Upper lobe of left lung (tissue), 6 donors: ENCODE measurements around the gene FGF12. TPM values are rescaled to one million over a fixed set of nuclear protein-coding genes. Genes with fewer than 3 reads are reported as not detected.
A peak's percentile ranks its signal among the peaks of the same experiment; 100 is the strongest.

Experiments used
- ATAC-seq, 2 donors: fragments of 200-7000 bp; cut with Tn5 transposase; one replicate each; pipeline ENCODE4 v1.9.1; 2022; ENCODE audit warnings: mild to moderate bottlenecking in 2 of 2, moderate library complexity in 2 of 2; ENCODE audit not compliant: low FRiP score in 2 of 2
- DNase-seq, 2 donors: peaks; one replicate each; pipeline ENCODE4 v3.0.0-alpha.2; 2019 to 2020
- H3K27ac ChIP-seq, 4 donors: fragments of 200-600 bp; sonication (generic); one replicate each; pipeline ENCODE4 v1.5.1; 2016 to 2019
- H3K27me3 ChIP-seq, 4 donors: fragments of 200-600 bp; sonication (generic); one replicate each; pipeline ENCODE4 v1.5.1; 2017 to 2019
- H3K36me3 ChIP-seq, 4 donors: fragments of 200-600 bp; sonication (generic); one replicate each; pipeline ENCODE4 v1.5.1; 2016 to 2019
- H3K4me1 ChIP-seq, 4 donors: fragments of 200-600 bp; sonication (generic); one replicate each; pipeline ENCODE4 v1.5.1; 2018 to 2019
- H3K4me3 ChIP-seq, 4 donors: fragments of 200-600 bp; sonication (generic); one replicate each; pipeline ENCODE4 v1.5.1; 2017 to 2019; ENCODE audit warnings: mild to moderate bottlenecking in 2 of 4, moderate library complexity in 1 of 4
- H3K9me3 ChIP-seq, 4 donors: fragments of 200-600 bp; sonication (generic); one replicate each; pipeline ENCODE4 v1.5.1; 2018 to 2019
- EP300 ChIP-seq, 4 donors: sonication (generic); formaldehyde crosslinking; IDR thresholded peaks; one replicate each; pipeline ENCODE4 v1.5.1; 2017; ENCODE audit warnings: antibody characterized with exemption in 4 of 4, control low read depth in 2 of 4
- POLR2A ChIP-seq, 4 donors: fragments of 450-650 bp; IDR thresholded peaks; one replicate each; pipeline ENCODE4 v1.5.1; 2016 to 2017; ENCODE audit warnings: antibody characterized with exemption in 4 of 4, mild to moderate bottlenecking in 2 of 4
- POLR2AphosphoS5 ChIP-seq, 2 donors: sonication (generic); formaldehyde crosslinking; IDR thresholded peaks; one replicate each; pipeline ENCODE4 v1.5.1; 2017; ENCODE audit warnings: antibody characterized with exemption in 2 of 2
- WGBS, 2 donors: methylation state at CpG; one replicate each; pipeline ENCODE4 v1.1.5; 2017 to 2018; 5-methylcytosine and 5-hydroxymethylcytosine counted together
- total RNA-seq, 6 donors: library from RNA; depleted of rRNA in 4 of 6; stranded (reverse); fragments of >200 nt in 4 of 6; gene quantifications; one replicate each; pipeline versions ENCODE4 v1.1.0 to v1.2.1, GENCODE V29; 2016 to 2021
- TF ChIP-seq, protein P1 (sequence below), 6 experiments: fragments of 450-650 bp in 4 of 6; fragments of 200-600 bp in 2 of 6; sonication (generic) in 2 of 6; IDR thresholded peaks; one replicate each; pipeline ENCODE4 v1.5.1; 2016 to 2019; ENCODE audit warnings: antibody characterized with exemption in 6 of 6
- donor health status: DM: no; HTN: no; CAD: no; lungs with moderate emphysema.
- donor health status: DM: no; HTN: yes; CAD: no; lungs with severe emphysema.

Gene FGF12
- total RNA-seq, 6 donors from 2014 or later, result 0.83 to 5.3 (median 2.2) TPM

DNA sequence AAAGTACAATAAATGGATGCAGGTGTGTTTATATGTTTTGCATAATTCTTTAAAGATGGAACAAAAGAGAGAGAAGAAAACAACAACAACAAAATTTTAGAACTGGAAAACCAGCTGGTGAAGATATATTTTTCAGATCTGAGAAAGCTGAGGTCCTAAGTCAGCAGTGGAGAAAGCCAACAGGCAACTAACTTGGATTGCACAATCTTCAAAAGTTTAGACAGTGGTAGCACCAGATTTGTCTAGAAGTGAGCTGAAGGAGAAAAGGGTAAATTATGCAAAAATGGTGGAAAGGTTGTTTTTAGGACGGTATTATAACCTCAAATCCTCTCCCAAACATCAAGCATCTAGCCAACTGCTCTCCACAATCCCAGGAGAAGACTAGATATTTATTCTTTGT is 17.0 kb downstream of the FGF12 start:
- Histone ChIP-seq H3K27me3 (no peaks in the 10 kb centered on the region), H3K4me3 (no peak overlapping the region), H3K9me3 (no peaks in the 10 kb centered on the region), H3K4me1 (no peaks in the 10 kb centered on the region), H3K36me3 (no peaks in the 10 kb centered on the region), H3K27ac (no peak overlapping the region)
- ATAC-seq, result no peak
- TF ChIP-seq EP300 (IDR thresholded peaks at IDR 0.05) (no peak), POLR2A (IDR thresholded peaks at IDR 0.05) (no peak), POLR2AphosphoS5 (IDR thresholded peaks at IDR 0.05) (no peak)
- TF ChIP-seq, protein P1, sequence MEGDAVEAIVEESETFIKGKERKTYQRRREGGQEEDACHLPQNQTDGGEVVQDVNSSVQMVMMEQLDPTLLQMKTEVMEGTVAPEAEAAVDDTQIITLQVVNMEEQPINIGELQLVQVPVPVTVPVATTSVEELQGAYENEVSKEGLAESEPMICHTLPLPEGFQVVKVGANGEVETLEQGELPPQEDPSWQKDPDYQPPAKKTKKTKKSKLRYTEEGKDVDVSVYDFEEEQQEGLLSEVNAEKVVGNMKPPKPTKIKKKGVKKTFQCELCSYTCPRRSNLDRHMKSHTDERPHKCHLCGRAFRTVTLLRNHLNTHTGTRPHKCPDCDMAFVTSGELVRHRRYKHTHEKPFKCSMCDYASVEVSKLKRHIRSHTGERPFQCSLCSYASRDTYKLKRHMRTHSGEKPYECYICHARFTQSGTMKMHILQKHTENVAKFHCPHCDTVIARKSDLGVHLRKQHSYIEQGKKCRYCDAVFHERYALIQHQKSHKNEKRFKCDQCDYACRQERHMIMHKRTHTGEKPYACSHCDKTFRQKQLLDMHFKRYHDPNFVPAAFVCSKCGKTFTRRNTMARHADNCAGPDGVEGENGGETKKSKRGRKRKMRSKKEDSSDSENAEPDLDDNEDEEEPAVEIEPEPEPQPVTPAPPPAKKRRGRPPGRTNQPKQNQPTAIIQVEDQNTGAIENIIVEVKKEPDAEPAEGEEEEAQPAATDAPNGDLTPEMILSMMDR (IDR thresholded peaks at IDR 0.05), result no peak
- no peak for DNase-seq
- WGBS, 2 donors, result 76 to 85% methylated on average over 1 of the region's 1 CpG

DNA sequence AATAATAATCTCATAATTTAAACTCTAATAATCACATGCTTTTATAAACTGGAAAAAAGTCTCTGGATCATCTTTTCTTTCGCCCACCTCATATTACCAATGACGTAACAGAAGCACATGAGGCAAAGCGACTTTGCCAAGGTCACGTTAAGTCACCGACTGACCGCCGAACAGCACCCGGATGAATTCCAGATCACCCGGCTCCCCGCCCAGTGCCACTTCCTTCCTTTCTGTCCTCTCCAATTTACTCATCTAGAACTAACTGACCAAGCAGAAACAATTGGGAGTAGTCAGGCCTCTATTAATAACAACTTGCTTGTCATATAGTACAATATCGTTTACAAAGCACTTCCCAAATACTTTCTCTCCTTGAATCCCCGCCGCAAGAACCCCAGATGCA is 21.1 kb downstream of the FGF12 start:
- WGBS, 2 donors, result 75 to 77% methylated on average over 13 of the region's 13 CpGs
- Histone ChIP-seq H3K4me3 (no peak overlapping the region), H3K9me3 (no peaks in the 10 kb centered on the region), H3K27ac (no peak overlapping the region), H3K4me1 (no peaks in the 10 kb centered on the region), H3K27me3 (no peaks in the 10 kb centered on the region), H3K36me3 (no peaks in the 10 kb centered on the region)
- DNase-seq (no peak), ATAC-seq (no peak)
- TF ChIP-seq EP300 (IDR thresholded peaks at IDR 0.05) (no peak), POLR2AphosphoS5 (IDR thresholded peaks at IDR 0.05) (peak in 1 of 2 donors; percentile 27)

DNA sequence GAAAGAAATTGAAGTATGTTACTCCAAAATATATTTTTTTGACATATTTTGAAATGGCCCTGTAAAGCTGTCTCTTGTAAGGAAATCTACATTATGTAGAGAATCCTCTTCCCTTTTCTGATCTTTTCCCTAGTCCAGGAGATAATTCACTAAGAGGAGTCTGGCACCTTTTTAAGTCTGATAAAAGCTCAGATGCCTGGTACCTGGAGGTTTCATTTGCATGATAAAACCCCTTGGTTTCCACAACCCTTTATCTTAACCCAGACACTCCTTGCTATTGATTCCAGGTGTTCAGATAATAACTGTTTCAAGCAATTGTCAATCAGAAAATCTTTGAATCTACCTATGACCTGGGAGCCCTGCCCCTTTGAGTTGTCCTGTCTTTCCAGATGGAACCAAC is 26.5 kb downstream of the FGF12 start:
- ATAC-seq (no peak), DNase-seq (no peak)
- no peak overlapping the region for H3K27ac ChIP-seq
- no peaks in the 10 kb centered on the region for H3K9me3 ChIP-seq
- H3K36me3 ChIP-seq, result no peaks in the 10 kb centered on the region
- no peak overlapping the region for H3K4me3 ChIP-seq
- H3K4me1 ChIP-seq, result no peaks in the 10 kb centered on the region
- TF ChIP-seq EP300 (IDR thresholded peaks at IDR 0.05) (no peak), POLR2AphosphoS5 (IDR thresholded peaks at IDR 0.05) (no peak), POLR2A (IDR thresholded peaks at IDR 0.05) (no peak)
- TF ChIP-seq, protein P1 (IDR thresholded peaks at IDR 0.05), result no peak
- H3K27me3 ChIP-seq, result no peaks in the 10 kb centered on the region

DNA sequence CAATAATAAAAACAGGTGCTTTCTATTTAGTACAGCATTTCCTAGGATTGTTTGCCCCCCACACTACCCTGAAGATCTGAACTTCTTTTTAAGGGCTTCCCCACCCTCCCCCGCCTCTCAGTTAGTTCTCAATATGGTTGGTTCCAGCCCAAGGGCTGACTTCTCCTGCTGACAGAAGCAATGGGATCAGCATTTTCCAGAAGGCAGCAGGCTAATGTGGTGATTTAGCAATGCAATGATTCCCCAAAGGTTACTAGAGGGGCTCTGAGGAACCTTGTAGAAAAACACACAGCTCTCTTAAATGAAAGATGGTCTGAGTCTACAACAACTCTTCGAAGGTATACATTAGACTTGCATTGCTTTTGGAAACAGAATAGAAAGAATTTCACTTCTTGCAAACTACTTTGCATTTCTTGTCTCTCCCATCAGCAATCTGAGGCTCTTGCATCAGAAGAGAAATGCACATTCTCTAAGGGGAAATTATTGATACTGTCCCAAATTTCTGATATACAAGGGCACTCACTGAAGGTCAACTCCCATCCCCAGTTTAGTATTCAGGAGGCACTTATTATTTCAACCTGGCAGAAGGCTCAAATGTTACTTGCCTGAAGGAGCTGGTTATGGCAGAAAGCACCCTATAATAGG is 30.3 kb downstream of the FGF12 start:
- DNase-seq, result no peak
- Histone ChIP-seq H3K9me3 (no peaks in the 10 kb centered on the region), H3K36me3 (no peaks in the 10 kb centered on the region), H3K27ac (no peak overlapping the region), H3K4me3 (no peak overlapping the region), H3K4me1 (no peaks in the 10 kb centered on the region), H3K27me3 (no peaks in the 10 kb centered on the region)
- TF ChIP-seq POLR2AphosphoS5 (IDR thresholded peaks at IDR 0.05) (no peak), POLR2A (IDR thresholded peaks at IDR 0.05) (no peak), EP300 (IDR thresholded peaks at IDR 0.05) (no peak)
- TF ChIP-seq, protein P1 (IDR thresholded peaks at IDR 0.05), result no peak
- ATAC-seq, result no peak
- WGBS, 2 donors, result 88 to 89% methylated on average over 2 of the region's 2 CpGs

DNA sequence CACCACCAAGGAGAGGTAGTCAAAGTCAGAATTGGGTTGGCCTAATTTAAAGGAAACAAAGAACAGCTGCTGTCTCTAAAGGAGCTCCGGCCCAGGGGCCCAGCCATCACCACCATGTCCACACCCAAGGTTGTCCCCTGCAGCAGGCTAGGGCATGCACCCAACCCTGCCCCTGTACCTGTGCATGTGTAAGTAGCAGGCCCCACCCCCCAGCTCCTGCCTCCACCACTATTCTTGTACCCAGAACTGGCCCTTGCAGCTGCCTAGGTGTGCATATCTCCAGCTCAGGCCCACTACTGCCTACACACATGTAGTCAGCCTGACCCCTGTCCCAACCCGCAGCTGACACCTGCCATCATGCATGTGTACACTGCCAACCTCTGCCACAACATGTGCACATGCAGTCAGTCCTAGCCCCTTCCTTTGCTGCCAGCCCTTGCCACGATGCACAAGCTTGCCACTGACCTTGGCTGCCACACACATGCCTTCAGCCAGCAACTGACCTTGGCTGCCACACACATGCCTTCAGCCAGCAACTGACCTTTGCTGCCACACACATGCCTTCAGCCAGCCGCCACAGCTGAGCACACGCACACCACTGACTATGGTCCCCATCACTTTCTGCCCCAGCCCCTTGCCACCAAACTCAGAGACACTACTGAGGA is 39.7 kb downstream of the FGF12 start:
- no peaks in the 10 kb centered on the region for H3K27me3 ChIP-seq
- 78 to 95% methylated on average over 4 to 5 of the region's 5 CpGs for WGBS, 2 donors

More for the DNA sequence above, 39.7 kb downstream of the FGF12 start:
- Histone ChIP-seq H3K4me3 (no peak overlapping the region), H3K9me3 (no peaks in the 10 kb centered on the region), H3K36me3 (no peaks in the 10 kb centered on the region), H3K4me1 (no peaks in the 10 kb centered on the region), H3K27ac (no peak overlapping the region)
- ATAC-seq (peak in 1 of 2 donors; percentile 32), DNase-seq (peak in 1 of 2 donors; percentile 2)
- TF ChIP-seq, protein P1 (IDR thresholded peaks at IDR 0.05), result no peak
- TF ChIP-seq POLR2AphosphoS5 (IDR thresholded peaks at IDR 0.05), result no peak
- no peak for TF ChIP-seq EP300 (IDR thresholded peaks at IDR 0.05)
- no peak for TF ChIP-seq POLR2A (IDR thresholded peaks at IDR 0.05)
